SK-N-SH treated with all-trans-retinoic acid at 6 μM for 48 hours (cell line): ENCODE results near the gene NUP210L.

Experiments
- ARNTL ChIP-seq: fragments of 450-650 bp; formaldehyde crosslinking; IDR thresholded peaks from 2 replicates; pipeline ENCODE4 v1.5.0; 2020; ENCODE audit warnings: low read depth, mild to moderate bottlenecking, moderate library complexity, borderline replicate concordance
- OSR1 ChIP-seq: fragments of 250-450 bp; sonication (Bioruptor Pico); IDR thresholded peaks from 2 replicates; pipeline ENCODE4 v1.8.0; 2022; ENCODE audit warnings: moderate library complexity, mild to moderate bottlenecking, inconsistent platforms
- PPARA ChIP-seq: fragments of 250-450 bp; sonication (Bioruptor Pico); IDR thresholded peaks from 2 replicates; pipeline ENCODE4 v1.5.0; 2020; ENCODE audit warnings: mild to moderate bottlenecking, borderline replicate concordance
- SNAI2 ChIP-seq: fragments of 250-450 bp; sonication (Bioruptor Pico); IDR thresholded peaks from 2 replicates; pipeline ENCODE4 v1.5.0; 2020; ENCODE audit warnings: mild to moderate bottlenecking, moderate library complexity
- ZC3H10 ChIP-seq: fragments of 250-450 bp; sonication (Bioruptor Pico); IDR thresholded peaks from 2 replicates; pipeline ENCODE4 v1.5.1; 2021; ENCODE audit warnings: mild to moderate bottlenecking, moderate library complexity
- ZFP30 ChIP-seq: fragments of 450-650 bp; formaldehyde crosslinking; IDR thresholded peaks from 2 replicates; pipeline ENCODE4 v1.5.0; 2022; ENCODE audit warnings: mild to moderate bottlenecking, moderate library complexity
- TF ChIP-seq, protein P1 (sequence below): fragments of 250-450 bp; sonication (Bioruptor Pico); IDR thresholded peaks from 2 replicates; pipeline ENCODE4 v1.8.0; 2021; ENCODE audit warnings: low read depth, mild to moderate bottlenecking, moderate library complexity, borderline replicate concordance
- TF ChIP-seq, protein P2 (sequence below): fragments of 250-450 bp; sonication (Bioruptor Pico); IDR thresholded peaks from 2 replicates; pipeline ENCODE4 v1.5.1; 2020; ENCODE audit warnings: low read depth, mild to moderate bottlenecking, moderate library complexity

DNA sequence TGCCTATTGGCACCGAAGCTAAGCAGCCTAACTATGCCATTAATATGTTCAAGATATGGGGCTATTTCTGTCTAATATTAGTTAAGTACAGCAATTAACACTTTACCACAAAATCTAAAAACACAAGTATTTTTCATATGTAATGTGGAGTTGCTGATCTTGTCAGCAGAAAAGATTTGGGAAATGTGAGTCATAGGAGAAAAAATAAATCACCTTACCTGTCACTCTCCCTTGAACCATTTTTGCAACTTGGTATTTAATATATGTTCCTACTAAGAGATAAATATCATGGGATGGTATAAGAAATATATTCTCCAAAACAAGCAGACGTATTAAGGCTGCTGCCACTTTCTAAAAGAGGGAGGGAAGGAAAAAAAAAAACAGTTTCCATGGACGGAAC is 17.0 kb downstream of the NUP210L start:
- no peak for TF ChIP-seq OSR1 (CRISPR knock-in tag)
- TF ChIP-seq, protein P1, sequence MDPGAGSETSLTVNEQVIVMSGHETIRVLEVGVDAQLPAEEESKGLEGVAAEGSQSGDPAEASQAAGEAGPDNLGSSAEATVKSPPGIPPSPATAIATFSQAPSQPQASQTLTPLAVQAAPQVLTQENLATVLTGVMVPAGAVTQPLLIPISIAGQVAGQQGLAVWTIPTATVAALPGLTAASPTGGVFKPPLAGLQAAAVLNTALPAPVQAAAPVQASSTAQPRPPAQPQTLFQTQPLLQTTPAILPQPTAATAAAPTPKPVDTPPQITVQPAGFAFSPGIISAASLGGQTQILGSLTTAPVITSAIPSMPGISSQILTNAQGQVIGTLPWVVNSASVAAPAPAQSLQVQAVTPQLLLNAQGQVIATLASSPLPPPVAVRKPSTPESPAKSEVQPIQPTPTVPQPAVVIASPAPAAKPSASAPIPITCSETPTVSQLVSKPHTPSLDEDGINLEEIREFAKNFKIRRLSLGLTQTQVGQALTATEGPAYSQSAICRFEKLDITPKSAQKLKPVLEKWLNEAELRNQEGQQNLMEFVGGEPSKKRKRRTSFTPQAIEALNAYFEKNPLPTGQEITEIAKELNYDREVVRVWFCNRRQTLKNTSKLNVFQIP (CRISPR knock-in tag): no peak
- TF ChIP-seq ARNTL (CRISPR knock-in tag): no peak
- TF ChIP-seq ZC3H10 (CRISPR knock-in tag): no peak
- no peak for TF ChIP-seq ZFP30 (CRISPR knock-in tag)
- TF ChIP-seq SNAI2: no peak
- no peak for TF ChIP-seq PPARA
- TF ChIP-seq, protein P2, sequence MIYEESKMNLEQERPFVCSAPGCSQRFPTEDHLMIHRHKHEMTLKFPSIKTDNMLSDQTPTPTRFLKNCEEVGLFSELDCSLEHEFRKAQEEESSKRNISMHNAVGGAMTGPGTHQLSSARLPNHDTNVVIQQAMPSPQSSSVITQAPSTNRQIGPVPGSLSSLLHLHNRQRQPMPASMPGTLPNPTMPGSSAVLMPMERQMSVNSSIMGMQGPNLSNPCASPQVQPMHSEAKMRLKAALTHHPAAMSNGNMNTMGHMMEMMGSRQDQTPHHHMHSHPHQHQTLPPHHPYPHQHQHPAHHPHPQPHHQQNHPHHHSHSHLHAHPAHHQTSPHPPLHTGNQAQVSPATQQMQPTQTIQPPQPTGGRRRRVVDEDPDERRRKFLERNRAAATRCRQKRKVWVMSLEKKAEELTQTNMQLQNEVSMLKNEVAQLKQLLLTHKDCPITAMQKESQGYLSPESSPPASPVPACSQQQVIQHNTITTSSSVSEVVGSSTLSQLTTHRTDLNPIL (CRISPR knock-in tag): no peak
